ENCODE measurements around the gene COL1A1. TPM values are rescaled to one million over a fixed set of nuclear protein-coding genes. Genes with fewer than 3 reads are reported as not detected.

Gene COL1A1
- total RNA-seq, 1 donor from 2014 or later: 702 TPM

- DNase-seq (ENCODE audit: extremely low read depth, low read depth, low spot score): no peak
Observed at GRCh38 chr17:50213026-50214022, 11.9 kb upstream of the COL1A1 start.

GRCh38 chr17:50212121-50212843, 10.9 kb upstream of the COL1A1 start:
- DNase-seq (ENCODE audit: extremely low read depth, low read depth, low spot score): no peak

GRCh38 chr17:50211249-50212120, 10.1 kb upstream of the COL1A1 start:
- DNase-seq (ENCODE audit: extremely low read depth, low read depth, low spot score): no peak

GRCh38 chr17:50210240-50211225, 9.1 kb upstream of the COL1A1 start:
- DNase-seq (ENCODE audit: extremely low read depth, low read depth, low spot score): no peak

GRCh38 chr17:50209472-50210239, 8.2 kb upstream of the COL1A1 start:
- DNase-seq (ENCODE audit: extremely low read depth, low read depth, low spot score): no peak

GRCh38 chr17:50209133-50209471, 7.7 kb upstream of the COL1A1 start:
- DNase-seq (ENCODE audit: extremely low read depth, low read depth, low spot score): no peak

GRCh38 chr17:50208611-50209061, 7.2 kb upstream of the COL1A1 start:
- no peak for DNase-seq (ENCODE audit: extremely low read depth, low read depth, low spot score)

- DNase-seq (ENCODE audit: extremely low read depth, low read depth, low spot score): no peak
Observed at GRCh38 chr17:50207792-50208567, 6.5 kb upstream of the COL1A1 start.

- DNase-seq (ENCODE audit: extremely low read depth, low read depth, low spot score): no peak
Observed at GRCh38 chr17:50207315-50207714, 5.9 kb upstream of the COL1A1 start.

- no peak for DNase-seq (ENCODE audit: extremely low read depth, low read depth, low spot score)
Observed at GRCh38 chr17:50206604-50207293, 5.3 kb upstream of the COL1A1 start.

GRCh38 chr17:50205963-50206505, 4.6 kb upstream of the COL1A1 start:
- DNase-seq (ENCODE audit: extremely low read depth, low read depth, low spot score): no peak

- DNase-seq (ENCODE audit: extremely low read depth, low read depth, low spot score): no peak
Observed at GRCh38 chr17:50205111-50205962, 3.9 kb upstream of the COL1A1 start.

GRCh38 chr17:50204431-50204830, 3.0 kb upstream of the COL1A1 start:
- DNase-seq (ENCODE audit: extremely low read depth, low read depth, low spot score): no peak

- no peak for DNase-seq (ENCODE audit: extremely low read depth, low read depth, low spot score)
Observed at GRCh38 chr17:50203604-50204345, 2.3 kb upstream of the COL1A1 start.

GRCh38 chr17:50203086-50203485, 1.7 kb upstream of the COL1A1 start:
- no peak for DNase-seq (ENCODE audit: extremely low read depth, low read depth, low spot score)

All from glomerular endothelial cell (primary cell).